Gastrocnemius medialis (tissue), 4 donors: ENCODE data around the gene NRG3.

Source experiments
- CTCF ChIP-seq, 5 experiments: fragments of 450-650 bp in 3 of 5; fragments of 200-600 bp in 2 of 5; sonication (generic) in 2 of 5; IDR thresholded peaks in 4 of 5; conservative IDR thresholded peaks in 1 of 5; 1 replicate in 4 of 5; 2 replicates in 1 of 5; pipeline ENCODE4 v1.5.1; 2016 to 2019; ENCODE audit warnings: antibody characterized with exemption in 5 of 5, mild to moderate bottlenecking in 3 of 5, moderate library complexity in 3 of 5
- POLR2A ChIP-seq, 2 donors: fragments of 450-650 bp; IDR thresholded peaks; one replicate each; pipeline ENCODE4 v1.6.1; 2017; ENCODE audit warnings: antibody characterized with exemption in 2 of 2, mild to moderate bottlenecking in 2 of 2, moderate library complexity in 2 of 2

- TF ChIP-seq POLR2A (IDR thresholded peaks at IDR 0.05) (no peak), CTCF (IDR thresholded peaks at IDR 0.05 in 4 of 5, conservative IDR thresholded peaks at IDR 0.05 in 1 of 5) (no peak)
These were observed 753.4 kb downstream of the NRG3 start for GRCh38 chr10:82628373-82628772.
